GM10248 (cell line): ENCODE results near the gene LRRC73.

ENCODE experiments used
- CTCF ChIA-PET: fragments of 300-600 bp; sonication (Branson Sonifier 250); formaldehyde crosslinking; extraction: SDS; loops from one replicate; lab custom pipeline; 2021; ENCODE audit warnings: antibody characterized with exemption; lab: Yijun Ruan, JAX
- POLR2A ChIA-PET: fragments of 350-650 bp; sonication (Branson Sonifier 250); formaldehyde crosslinking; extraction: SDS; loops from one replicate; lab custom pipeline; 2020; ENCODE audit warnings: antibody characterized with exemption; lab: Yijun Ruan, JAX
- DNase-seq: peaks from one replicate; pipeline ENCODE4 v3.0.0; 2012; ENCODE audit errors: extremely low spot score
- CTCF ChIP-seq: IDR thresholded peaks from 2 replicates; pipeline ENCODE4 v1.5.1; 2012; ENCODE audit warnings: mild to moderate bottlenecking, low read depth; ENCODE audit errors: extremely low read depth, missing control alignments, control extremely low read depth

LRRC73 gene

GRCh38 chr6:43506171-43506570 lies 4.0 kb downstream of the LRRC73 start:
- ChIA-PET CTCF (interaction anchor here (0.6 to 7.8 kb wide), 45 partner anchors 8 to 573 kb away, joined by 3 to 125 read pairs (median 6); partner anchors contain the start of genes ABCC10, DLK2, DNPH1 and POLR1C), POLR2A (interaction anchor here (0.5 to 0.6 kb wide), 4 partner anchors 24 to 61 kb away, joined by 3 to 6 read pairs (median 4); no protein-coding TSS in a partner anchor)
- no peak for DNase-seq
- no peak for TF ChIP-seq CTCF

GRCh38 chr6:43505718-43506117 lies 4.4 kb downstream of the LRRC73 start:
- CTCF ChIA-PET = interaction anchor here (0.6 to 7.8 kb wide), 36 partner anchors 9 to 573 kb away, joined by 3 to 125 read pairs (median 6); partner anchors contain the start of genes ABCC10, DLK2, DNPH1 and POLR1C
- POLR2A ChIA-PET = interaction anchor here (0.5 to 0.6 kb wide), 2 partner anchors 23 to 62 kb away, joined by 4 to 6 read pairs; no protein-coding TSS in a partner anchor
- DNase-seq = no peak
- no peak for TF ChIP-seq CTCF

GRCh38 chr6:43504756-43505593 lies 5.2 kb downstream of the LRRC73 start:
- POLR2A ChIA-PET = no interaction called here
- no peak for TF ChIP-seq CTCF
- no peak for DNase-seq
- CTCF ChIA-PET = interaction anchor here (0.6 to 7.8 kb wide), 19 partner anchors 11 to 454 kb away, joined by 3 to 125 read pairs (median 6); partner anchors contain the start of genes ABCC10, DLK2, DNPH1 and POLR1C

GRCh38 chr6:43503443-43503842 lies 6.7 kb downstream of the LRRC73 start:
- ChIA-PET CTCF (interaction anchor here (0.7 to 7.8 kb wide), 3 partner anchors 49 to 576 kb away, joined by 4 to 77 read pairs (median 70); partner anchors contain the start of gene DLK2), POLR2A (no interaction called here)
- no peak for TF ChIP-seq CTCF
- no peak for DNase-seq

GRCh38 chr6:43502666-43503065 lies 7.5 kb downstream of the LRRC73 start:
- ChIA-PET POLR2A (no interaction called here), CTCF (interaction anchor here (1.4 to 6.8 kb wide), 3 partner anchors 15 to 239 kb away, joined by 4 to 70 read pairs (median 8); partner anchors contain the start of gene DLK2)
- no peak for DNase-seq
- TF ChIP-seq CTCF = no peak

GRCh38 chr6:43500921-43501320 lies 9.2 kb downstream of the LRRC73 start:
- DNase-seq = no peak
- POLR2A ChIA-PET = interaction anchor here (0.6 to 0.8 kb wide), 2 partner anchors 9 to 561 kb away, joined by 3 read pairs; partner anchors contain the start of gene LRRC73
- CTCF ChIA-PET = interaction anchor here (2.6 kb wide), 1 partner anchor 14 kb away, joined by 8 read pairs; no protein-coding TSS in a partner anchor
- TF ChIP-seq CTCF = no peak
